Diencephalon (tissue), 1 donor: ENCODE data around the gene GVQW3. TPM values are rescaled to one million over a fixed set of nuclear protein-coding genes. Genes with fewer than 3 reads are reported as not detected.

Experiments used
- small RNA-seq: library from RNA; depleted of rRNA; stranded (forward); fragments of <200 nt; gene quantifications from one replicate; pipeline ENCODE3, GENCODE V24; 2014
- total RNA-seq: library from RNA; depleted of rRNA; stranded (reverse); fragments of >200 nt; gene quantifications from one replicate; pipeline ENCODE4 v1.2.3, GENCODE V29; 2014

GVQW3 gene
- 39.0 TPM for total RNA-seq

DNA sequence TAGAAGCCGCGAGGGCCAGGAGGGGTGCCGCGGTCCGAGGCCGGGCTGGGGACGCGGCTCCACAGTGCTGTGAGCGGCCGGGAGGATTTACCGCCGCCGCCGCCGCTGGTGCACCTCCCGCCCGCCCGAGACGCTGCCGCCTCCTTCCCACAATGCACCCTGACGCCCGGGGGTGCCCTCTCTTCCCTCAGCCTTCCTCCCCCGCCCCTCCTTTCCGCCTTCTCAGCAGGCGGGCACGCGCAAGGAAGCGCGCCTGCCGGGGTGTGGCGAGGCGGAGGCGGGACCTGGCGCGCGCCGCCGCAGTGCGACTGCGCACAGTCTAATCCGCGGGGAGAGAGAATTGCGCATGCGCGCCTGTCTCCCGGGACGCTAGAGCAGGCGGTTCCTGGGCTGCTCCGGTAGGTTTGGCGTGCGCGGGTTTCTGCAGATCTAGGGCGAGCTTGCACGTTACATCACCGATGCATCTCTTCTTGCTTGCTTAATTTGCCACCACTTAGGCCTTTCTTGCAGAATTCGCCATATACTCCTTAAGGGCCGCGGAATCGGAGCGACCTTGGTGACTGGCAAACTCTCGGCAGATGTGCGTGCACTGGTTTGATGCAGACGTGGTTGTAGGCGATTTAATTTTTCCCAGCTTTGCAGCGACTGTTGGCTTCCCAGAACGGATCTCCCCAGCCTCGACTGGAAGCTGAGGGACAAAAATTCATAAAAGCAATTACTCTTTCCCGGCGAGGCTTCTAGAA is at the start of gene GVQW3, which contains the start of gene THAP12:
Gene GVQW3 (plus strand): TSS at position 347 of the 743 bp plus-strand sequence. CDS start 506 bp downstream, outside the sequence.
Gene THAP12 (minus strand): TSS at position 156 of the 743 bp plus-strand sequence. CDS start 296 bp downstream, outside the sequence.

DNA sequence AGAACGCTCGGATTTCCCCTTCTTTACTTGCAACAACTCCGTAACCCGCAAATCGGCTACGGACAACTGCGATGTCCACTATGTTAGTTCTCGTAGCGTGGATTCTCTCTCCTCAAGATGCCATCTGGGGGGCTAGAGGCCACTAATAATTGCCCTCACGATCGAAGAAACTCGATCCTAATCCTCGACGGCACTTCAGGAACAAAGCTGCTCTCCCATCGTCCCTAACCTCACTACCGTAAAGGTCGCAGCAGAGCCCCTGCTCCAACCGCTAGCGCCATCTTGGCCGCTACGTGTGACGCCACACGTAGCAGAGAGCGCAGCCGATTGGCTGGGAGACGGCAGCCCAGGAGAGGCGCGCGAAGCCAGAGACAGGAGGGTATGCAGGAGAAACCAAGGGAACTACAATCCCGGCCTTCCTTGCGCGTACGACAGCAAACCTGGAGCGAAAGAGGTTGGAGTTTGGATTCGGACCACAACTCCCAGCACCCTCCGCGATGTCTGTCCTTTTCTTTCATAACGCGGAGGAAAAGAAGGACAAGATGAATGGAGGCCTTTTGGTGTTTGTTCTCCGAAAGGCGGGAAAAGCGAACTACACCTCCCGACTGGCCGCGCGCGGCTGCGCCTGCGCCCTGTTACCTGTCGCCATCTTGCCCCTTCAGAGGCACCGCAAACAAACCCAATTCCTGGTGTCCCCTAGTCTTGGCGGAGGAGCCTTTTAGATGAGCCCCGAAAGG is 63.4 kb downstream of the GVQW3 start, which contains the start of gene EMSY:
Gene EMSY (plus strand): TSS at position 635 of the 737 bp plus-strand sequence. CDS start 1,921 bp downstream, outside the sequence.

Small RNA genes within 50 kb of the gene (small RNA-seq; reads per million reads assigned to genes)
- gene RF00019, result not detected

Other genes with a start within 250 kb of the GVQW3 start
- 0.69 TPM for gene WNT11, start 174.8 kb upstream of the GVQW3 start, total RNA-seq
- gene THAP12, start 191 bp upstream of the GVQW3 start, total RNA-seq, result 72.4 TPM
- 32.5 TPM for gene EMSY, start 63.7 kb downstream of the GVQW3 start, total RNA-seq